ENCODE data around the gene SSNA1. TPM values are rescaled to one million over a fixed set of nuclear protein-coding genes. Genes with fewer than 3 reads are reported as not detected.

SSNA1 gene
- total RNA-seq, 1 experiment from 2014 or later: 94.2 TPM

GRCh38 chr9:137201205-137201868 lies 12.9 kb downstream of the SSNA1 start:
- peaks cover 21% of the 10 kb centered on the region for H3K4me1 ChIP-seq (replicated peaks)
- peaks cover 16% of the 10 kb centered on the region; the same call in 1 of the 2 replicates for H3K36me3 ChIP-seq
- no peaks in the 10 kb centered on the region for H3K27me3 ChIP-seq (replicated peaks)
- H3K4me3 ChIP-seq: peak overlapping the region; percentile 77
- no peak overlapping the region for H3K27ac ChIP-seq
- no peaks in the 10 kb centered on the region for H3K9me3 ChIP-seq (replicated peaks)
- DNase-seq (ENCODE audit: low read depth in 1 of 2, low spot score in 2 of 2): no peak

DNA sequence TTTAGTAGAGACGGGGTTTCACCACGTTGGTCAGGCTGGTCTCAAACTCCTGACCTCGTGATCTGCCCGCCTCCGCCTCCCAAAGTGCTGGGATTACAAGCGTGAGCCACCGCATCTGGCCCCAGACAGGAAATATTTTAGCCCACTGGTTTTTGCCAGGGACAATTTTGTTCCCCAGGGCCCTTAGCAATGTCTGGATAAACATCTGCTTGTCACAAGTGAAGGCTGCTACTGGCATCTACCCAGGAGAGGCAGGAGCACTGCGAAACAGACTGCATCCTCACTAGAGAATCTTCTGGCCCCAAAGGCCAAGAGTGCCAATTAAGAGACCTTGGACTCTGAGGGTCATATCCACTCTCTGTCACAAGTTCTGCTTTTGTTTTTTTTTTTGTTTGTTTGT lies 14.5 kb downstream of the SSNA1 start:
- no peaks in the 10 kb centered on the region for H3K27me3 ChIP-seq (replicated peaks)
- no peak overlapping the region for H3K4me3 ChIP-seq
- DNase-seq (ENCODE audit: low read depth in 1 of 2, low spot score in 2 of 2): no peak
- H3K4me1 ChIP-seq (replicated peaks): peaks cover 27% of the 10 kb centered on the region
- no peak overlapping the region for H3K27ac ChIP-seq
- H3K36me3 ChIP-seq: peaks cover 30% of the 10 kb centered on the region
- H3K9me3 ChIP-seq (replicated peaks): no peaks in the 10 kb centered on the region

GRCh38 chr9:137204731-137205125 lies 16.3 kb downstream of the SSNA1 start:
- no peak for DNase-seq (ENCODE audit: low read depth in 1 of 2, low spot score in 2 of 2)
- no peaks in the 10 kb centered on the region for H3K9me3 ChIP-seq (replicated peaks)
- H3K36me3 ChIP-seq: peaks cover 40% of the 10 kb centered on the region
- H3K27me3 ChIP-seq (replicated peaks): no peaks in the 10 kb centered on the region
- peak overlapping the region; percentile 88 for H3K4me3 ChIP-seq
- peaks cover 20% of the 10 kb centered on the region for H3K4me1 ChIP-seq (replicated peaks)
- no peak overlapping the region for H3K27ac ChIP-seq

DNA sequence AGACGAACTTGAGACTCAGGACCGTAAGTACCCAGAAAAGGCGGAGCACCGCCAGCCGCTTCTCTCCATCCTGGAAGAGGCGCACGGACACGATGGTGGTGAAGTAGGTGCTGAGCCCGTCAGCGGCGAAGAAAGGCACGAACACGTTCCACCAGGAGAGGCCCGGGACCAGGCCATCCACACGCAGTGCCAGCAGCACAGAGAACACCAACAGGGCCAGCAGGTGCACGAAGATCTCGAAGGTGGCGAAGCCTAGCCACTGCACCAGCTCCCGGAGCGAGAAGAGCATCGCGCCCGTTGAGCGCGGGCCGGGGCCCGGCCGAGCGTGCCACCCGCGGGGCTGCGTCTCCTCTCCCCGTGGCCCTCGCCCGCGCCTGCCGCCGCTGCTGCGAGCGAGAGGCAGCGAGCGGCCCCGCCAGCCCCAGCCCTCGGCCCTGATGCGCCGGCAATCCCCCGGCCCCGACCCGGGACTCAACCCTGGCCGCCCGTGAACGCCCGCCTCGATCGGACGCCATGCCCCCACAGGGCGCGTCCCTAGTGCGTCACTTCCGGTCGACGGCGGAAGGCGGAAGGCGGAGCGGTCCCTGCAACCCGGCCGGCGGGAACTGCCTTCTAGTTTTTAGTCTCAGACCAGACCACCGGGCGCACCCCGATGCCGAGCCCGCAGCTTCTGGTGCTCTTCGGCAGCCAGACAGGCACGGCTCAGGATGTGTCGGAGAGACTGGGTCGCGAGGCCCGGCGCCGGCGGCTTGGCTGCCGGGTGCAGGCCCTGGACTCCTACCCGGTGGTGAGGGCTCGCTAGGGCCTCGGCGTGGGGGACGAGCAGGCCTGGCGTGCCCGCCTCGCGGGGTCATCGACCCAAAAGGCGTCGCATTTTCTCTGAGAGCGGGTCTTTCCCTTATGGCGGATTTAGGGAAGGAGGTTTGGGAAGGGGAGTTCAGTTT lies 16.9 kb downstream of the SSNA1 start, which contains the start of the genes NDOR1 and TMEM203:
NDOR1 (plus strand) TSS at position 575 of the 944 bp plus-strand sequence; CDS start at position 653, 78 bp downstream.
TMEM203 (minus strand) TSS at position 523 of the 944 bp plus-strand sequence; CDS start at position 289, 234 bp downstream.
- H3K27me3 ChIP-seq (replicated peaks): no peaks in the 10 kb centered on the region
- peaks cover 43% of the 10 kb centered on the region for H3K36me3 ChIP-seq
- peaks cover 19% of the 10 kb centered on the region for H3K4me1 ChIP-seq (replicated peaks)
- H3K27ac ChIP-seq: peak within 1 kb of the TSS; percentile 46
- no peaks in the 10 kb centered on the region for H3K9me3 ChIP-seq (replicated peaks)
- DNase-seq (ENCODE audit: low read depth in 1 of 2, low spot score in 2 of 2): peak; percentile 74 to 88
- H3K4me3 ChIP-seq: peak within 1 kb of the TSS; percentile 88

GRCh38 chr9:137206602-137207001 lies 18.1 kb downstream of the SSNA1 start:
- no peak for DNase-seq (ENCODE audit: low read depth in 1 of 2, low spot score in 2 of 2)
- no peaks in the 10 kb centered on the region for H3K27me3 ChIP-seq (replicated peaks)
- peaks cover 19% of the 10 kb centered on the region for H3K4me1 ChIP-seq (replicated peaks)
- H3K27ac ChIP-seq: no peak overlapping the region
- H3K36me3 ChIP-seq: peaks cover 43% of the 10 kb centered on the region
- peak overlapping the region; percentile 88 for H3K4me3 ChIP-seq
- no peaks in the 10 kb centered on the region for H3K9me3 ChIP-seq (replicated peaks)

GRCh38 chr9:137211532-137211931 lies 23.1 kb downstream of the SSNA1 start:
- DNase-seq (ENCODE audit: low read depth in 1 of 2, low spot score in 2 of 2): no peak
- Histone ChIP-seq H3K27ac (no peak overlapping the region), H3K4me1 (replicated peaks) (peaks cover 4% of the 10 kb centered on the region), H3K36me3 (peaks cover 61% of the 10 kb centered on the region), H3K27me3 (replicated peaks) (no peaks in the 10 kb centered on the region), H3K4me3 (no peak overlapping the region), H3K9me3 (replicated peaks) (no peaks in the 10 kb centered on the region)

GRCh38 chr9:137212520-137212919 lies 24.0 kb downstream of the SSNA1 start:
- Histone ChIP-seq H3K9me3 (replicated peaks) (no peaks in the 10 kb centered on the region), H3K4me3 (no peak overlapping the region), H3K4me1 (replicated peaks) (no peaks in the 10 kb centered on the region), H3K36me3 (peaks cover 55% of the 10 kb centered on the region), H3K27me3 (replicated peaks) (no peaks in the 10 kb centered on the region), H3K27ac (no peak overlapping the region)
- no peak for DNase-seq (ENCODE audit: low read depth in 1 of 2, low spot score in 2 of 2)

- peaks cover 61% of the 10 kb centered on the region for H3K36me3 ChIP-seq
- H3K4me3 ChIP-seq: no peak overlapping the region
- DNase-seq (ENCODE audit: low read depth in 1 of 2, low spot score in 2 of 2): no peak
- H3K27ac ChIP-seq: no peak overlapping the region
- no peaks in the 10 kb centered on the region for H3K9me3 ChIP-seq (replicated peaks)
- H3K27me3 ChIP-seq (replicated peaks): no peaks in the 10 kb centered on the region
- peaks cover 3% of the 10 kb centered on the region for H3K4me1 ChIP-seq (replicated peaks)
Measured at GRCh38 chr9:137213160-137214060, 24.9 kb downstream of the SSNA1 start.

GRCh38 chr9:137214620-137215019 lies 26.1 kb downstream of the SSNA1 start:
- no peak for DNase-seq (ENCODE audit: low read depth in 1 of 2, low spot score in 2 of 2)
- Histone ChIP-seq H3K27me3 (replicated peaks) (no peaks in the 10 kb centered on the region), H3K4me1 (replicated peaks) (peaks cover 10% of the 10 kb centered on the region), H3K27ac (no peak overlapping the region), H3K36me3 (peaks cover 58% of the 10 kb centered on the region), H3K9me3 (replicated peaks) (no peaks in the 10 kb centered on the region), H3K4me3 (no peak overlapping the region)

DNA sequence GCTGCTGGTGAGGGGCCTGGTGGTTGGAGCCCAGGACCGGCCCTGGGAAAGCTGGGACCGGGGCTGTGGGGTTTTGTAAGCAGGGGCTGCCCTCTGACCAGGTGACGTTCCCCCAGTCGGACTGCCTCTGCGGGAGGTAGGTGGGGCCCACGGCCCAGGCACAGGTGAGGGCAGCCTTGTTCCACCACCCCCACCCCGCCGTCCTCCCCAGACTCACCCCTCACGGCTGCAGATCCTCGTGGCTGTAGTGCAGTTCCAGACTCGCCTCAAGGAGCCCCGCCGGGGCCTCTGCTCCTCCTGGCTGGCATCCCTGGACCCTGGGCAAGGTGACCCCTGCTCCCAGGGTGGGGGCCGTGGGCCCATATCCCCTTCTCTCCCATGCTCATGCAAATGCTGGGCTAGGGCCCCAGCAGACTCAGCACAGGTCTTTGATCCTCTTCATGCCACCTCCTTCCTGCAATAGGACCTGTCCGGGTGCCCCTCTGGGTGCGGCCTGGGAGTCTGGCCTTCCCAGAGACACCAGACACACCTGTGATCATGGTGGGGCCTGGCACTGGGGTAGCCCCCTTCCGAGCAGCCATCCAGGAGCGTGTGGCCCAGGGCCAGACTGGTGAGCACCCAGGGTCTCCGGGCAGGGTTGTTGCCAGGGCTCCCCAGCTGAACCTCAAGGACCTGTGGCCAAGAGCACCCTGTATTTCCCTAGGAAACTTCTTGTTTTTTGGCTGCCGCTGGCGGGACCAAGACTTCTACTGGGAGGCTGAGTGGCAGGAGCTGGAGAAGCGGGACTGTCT lies 26.9 kb downstream of the SSNA1 start:
- Histone ChIP-seq H3K9me3 (replicated peaks) (no peaks in the 10 kb centered on the region), H3K4me3 (no peak overlapping the region), H3K27me3 (replicated peaks) (no peaks in the 10 kb centered on the region), H3K4me1 (replicated peaks) (peaks cover 10% of the 10 kb centered on the region), H3K36me3 (peaks cover 55% of the 10 kb centered on the region), H3K27ac (no peak overlapping the region)
- no peak for DNase-seq (ENCODE audit: low read depth in 1 of 2, low spot score in 2 of 2)

- Histone ChIP-seq H3K36me3 (peaks cover 55% of the 10 kb centered on the region), H3K27ac (no peak overlapping the region), H3K9me3 (replicated peaks) (no peaks in the 10 kb centered on the region), H3K4me1 (replicated peaks) (peaks cover 10% of the 10 kb centered on the region), H3K4me3 (no peak overlapping the region), H3K27me3 (replicated peaks) (no peaks in the 10 kb centered on the region)
- no peak for DNase-seq (ENCODE audit: low read depth in 1 of 2, low spot score in 2 of 2)
Measured at GRCh38 chr9:137216188-137216965, 27.9 kb downstream of the SSNA1 start.

Measured in SJSA1 (cell line).